Left kidney (tissue), 2 donors: ENCODE results near the gene KRTAP5-11. TPM values are rescaled to one million over a fixed set of nuclear protein-coding genes. Genes with fewer than 3 reads are reported as not detected.
"Not testable (repeated sequence)": the region's sequence is repeated elsewhere in the genome, so short reads cannot be mapped to it uniquely, and the experiment has no call there.

Experiments
- DNase-seq: peaks from one replicate; pipeline ENCODE4 v3.0.0-alpha.2; 2013
- polyA plus RNA-seq: library from polyadenylated mRNA; unstranded; fragments of 120-200 nt; gene quantifications from one replicate; pipeline ENCODE4 v1.2.1, GENCODE V29; 2013; ENCODE audit not compliant: insufficient read length

Gene KRTAP5-11
- polyA plus RNA-seq, 1 donor: 0.76 TPM

DNA sequence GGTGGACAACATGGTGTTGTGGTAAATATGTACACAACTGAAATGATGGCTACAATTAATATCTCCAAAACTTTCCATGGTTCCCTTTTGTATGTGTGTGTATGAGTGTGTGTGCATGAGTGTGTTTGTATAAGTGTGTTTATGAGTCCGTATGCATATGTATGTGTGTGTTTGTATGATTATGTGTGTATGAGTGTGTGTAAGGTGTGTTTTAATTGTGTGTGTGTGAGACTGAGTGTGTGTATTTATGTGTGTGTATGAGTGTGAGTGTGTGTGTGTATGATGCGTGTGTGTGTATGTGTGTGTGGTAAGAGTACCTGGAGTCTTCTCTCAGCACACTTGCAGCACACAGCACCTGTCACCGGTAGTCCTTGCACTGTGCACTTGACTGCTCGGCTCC lies 26.7 kb downstream of the KRTAP5-11 start:
- no peak for DNase-seq

DNA sequence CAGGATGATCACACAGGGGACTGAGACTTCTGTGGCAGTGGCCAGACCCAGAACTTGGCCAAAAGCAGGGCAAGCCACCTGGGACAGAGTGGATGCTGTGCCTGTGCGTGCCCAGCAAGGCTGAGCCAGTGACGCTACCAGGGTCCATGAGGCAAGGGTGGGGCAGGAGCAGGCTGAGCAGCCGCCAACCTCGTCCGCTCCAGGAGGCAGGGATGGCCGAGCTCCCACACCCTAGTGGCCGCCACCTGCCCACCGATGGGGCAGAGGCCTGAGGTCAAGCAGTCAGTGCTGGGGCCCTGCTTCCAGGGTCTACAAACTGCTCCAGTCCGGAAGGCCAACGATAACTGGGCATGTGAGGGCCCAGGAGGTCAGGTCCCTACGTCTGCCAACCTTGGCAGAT lies 27.2 kb downstream of the KRTAP5-11 start:
- no peak for DNase-seq

DNA sequence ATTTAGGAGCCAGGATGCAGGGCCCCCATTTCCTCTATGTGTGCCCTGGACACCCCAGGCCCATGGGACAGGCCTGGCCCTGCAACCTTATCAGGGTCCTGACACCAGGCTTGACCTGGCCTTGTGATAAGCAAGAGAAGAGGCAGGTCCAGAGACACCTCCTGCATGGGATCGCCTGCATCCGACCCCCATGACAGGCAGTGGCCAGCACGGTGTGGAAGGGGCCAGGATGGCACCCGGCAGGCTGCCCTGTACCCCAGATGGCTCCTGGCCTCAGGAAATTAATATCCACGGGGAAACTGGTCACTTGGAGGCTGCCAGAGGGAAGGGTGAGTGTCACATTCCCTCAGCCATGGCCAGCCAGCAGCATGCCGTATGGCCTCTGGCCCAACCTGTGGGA lies 27.7 kb downstream of the KRTAP5-11 start:
- DNase-seq: no peak

DNA sequence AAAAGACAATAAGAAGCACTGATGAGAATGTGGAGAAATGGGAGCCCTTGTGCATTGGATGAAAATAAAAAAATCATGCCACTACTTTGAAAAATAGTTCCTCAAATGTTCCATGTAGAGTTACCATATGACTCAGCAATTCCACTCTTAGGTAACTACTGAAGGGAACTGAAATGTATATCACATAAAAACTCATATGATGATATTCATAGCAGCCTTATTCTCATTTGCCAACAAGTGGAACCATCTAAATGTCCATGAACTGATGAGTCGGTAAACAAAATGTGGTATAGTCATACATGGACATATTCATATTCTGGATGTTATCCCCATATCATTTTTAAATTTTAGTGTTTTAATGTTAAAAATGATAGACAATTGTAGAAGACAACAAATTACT lies 31.0 kb downstream of the KRTAP5-11 start:
- DNase-seq: no peak

DNA sequence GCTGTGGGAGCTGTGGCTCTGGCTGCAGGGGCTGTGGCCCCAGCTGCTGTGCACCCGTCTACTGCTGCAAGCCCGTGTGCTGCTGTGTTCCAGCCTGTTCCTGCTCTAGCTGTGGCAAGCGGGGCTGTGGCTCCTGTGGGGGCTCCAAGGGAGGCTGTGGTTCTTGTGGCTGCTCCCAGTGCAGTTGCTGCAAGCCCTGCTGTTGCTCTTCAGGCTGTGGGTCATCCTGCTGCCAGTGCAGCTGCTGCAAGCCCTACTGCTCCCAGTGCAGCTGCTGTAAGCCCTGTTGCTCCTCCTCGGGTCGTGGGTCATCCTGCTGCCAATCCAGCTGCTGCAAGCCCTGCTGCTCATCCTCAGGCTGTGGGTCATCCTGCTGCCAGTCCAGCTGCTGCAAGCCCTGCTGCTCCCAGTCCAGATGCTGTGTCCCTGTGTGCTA lies 33.9 kb downstream of the KRTAP5-11 start:
- no peak for DNase-seq

DNA sequence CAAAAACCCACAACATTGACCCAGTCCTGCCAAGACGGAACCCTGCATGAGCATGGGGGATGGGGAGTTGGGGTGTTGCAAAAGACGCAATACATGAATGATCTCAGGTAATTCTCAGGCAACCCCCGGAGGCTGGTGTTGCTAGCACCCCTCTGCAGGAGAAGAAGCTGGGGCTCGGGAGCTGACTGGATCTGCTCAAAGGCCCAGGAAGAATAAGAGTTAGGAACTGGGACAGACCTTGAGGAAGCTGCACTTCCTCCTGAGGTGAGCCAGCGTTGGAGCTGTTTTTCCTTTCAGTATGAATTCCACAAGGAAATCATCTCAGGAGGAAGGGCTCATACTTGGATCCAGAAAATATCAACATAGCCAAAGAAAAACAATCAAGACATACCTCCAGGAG lies 34.6 kb downstream of the KRTAP5-11 start, which contains the start of gene KRTAP5-9:
Gene KRTAP5-9 (plus strand): TSS at position 301 of the 400 bp plus-strand sequence. CDS start 238 bp downstream, outside the sequence.
- no peak for DNase-seq

DNA sequence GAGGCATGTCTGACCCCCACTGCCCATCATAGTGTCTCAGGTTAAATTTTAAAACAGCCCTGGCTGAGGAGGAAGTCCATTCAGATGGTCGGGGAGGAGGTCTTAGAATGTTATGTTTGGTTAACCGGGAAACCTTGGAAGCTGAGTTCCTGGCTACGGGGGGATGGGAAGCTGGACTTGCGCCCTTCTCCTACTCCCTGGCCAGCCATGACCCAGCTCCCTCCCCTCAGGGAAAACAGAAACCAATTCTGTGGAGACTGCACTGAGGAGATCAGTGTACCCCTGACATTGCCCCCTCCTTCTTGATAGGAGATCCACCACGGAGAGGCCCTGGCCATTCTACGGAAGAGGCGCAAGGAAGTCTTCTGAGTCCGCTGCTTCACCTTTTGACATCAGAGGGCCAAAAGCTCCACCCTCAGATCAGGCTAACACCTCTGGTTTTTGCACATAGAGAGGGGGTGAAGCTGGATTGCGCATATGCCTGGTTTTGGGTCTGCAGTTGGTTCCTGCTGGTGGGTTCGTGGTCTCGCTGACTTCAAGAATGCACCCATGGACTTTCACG lies 37.2 kb downstream of the KRTAP5-11 start:
- DNase-seq: no peak

DNA sequence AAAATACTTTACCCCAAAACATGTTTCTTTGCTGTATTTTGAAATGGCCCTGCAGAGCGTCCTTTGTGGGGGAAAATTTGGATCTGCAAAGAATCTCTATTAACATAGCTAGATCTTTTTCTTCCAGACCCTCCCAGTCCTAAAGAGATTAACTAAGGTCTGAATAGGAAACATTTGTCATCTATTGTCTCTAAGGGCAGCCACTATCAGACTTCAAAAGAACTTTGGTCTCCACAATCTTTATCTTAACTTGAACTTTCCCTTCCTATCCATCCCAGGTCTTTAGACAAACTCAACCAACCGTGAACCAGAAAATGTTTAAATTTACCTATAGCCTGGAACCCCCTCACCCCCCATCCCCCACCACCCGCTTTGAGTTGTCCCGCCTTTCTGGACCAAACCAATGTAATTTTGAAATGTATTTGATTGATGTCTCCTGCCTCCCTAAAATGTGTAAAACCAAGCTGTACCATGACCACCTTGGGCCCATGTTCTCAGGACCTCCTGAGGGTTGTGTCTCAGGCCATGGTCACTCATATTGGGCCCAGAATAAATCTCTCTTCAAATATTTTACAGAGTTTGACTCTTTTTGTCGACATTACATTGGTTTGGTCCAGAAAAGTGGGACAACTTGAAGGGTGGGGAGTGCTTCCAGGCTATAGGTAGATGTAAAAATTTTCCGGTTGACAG lies 38.0 kb downstream of the KRTAP5-11 start:
- no peak for DNase-seq

DNA sequence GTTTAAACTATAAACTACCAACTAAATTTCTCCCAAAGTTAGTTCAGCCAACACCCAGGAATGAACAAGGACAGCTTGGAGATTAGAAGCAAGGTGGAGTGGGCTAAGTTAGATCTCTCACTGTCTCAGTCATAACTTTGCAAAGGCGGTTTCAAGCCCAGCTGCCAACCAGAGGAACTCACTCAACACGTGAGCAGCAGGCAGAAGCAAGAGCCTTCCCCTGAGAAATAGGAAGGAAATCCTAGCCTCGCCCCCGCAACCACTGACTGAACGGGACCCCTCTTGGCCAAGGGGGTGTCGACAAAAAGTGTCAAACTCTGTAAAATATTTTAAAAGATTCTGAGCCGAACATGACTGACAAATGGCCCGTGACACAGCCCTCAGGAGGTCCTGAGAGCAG lies 38.8 kb downstream of the KRTAP5-11 start:
- no peak for DNase-seq

DNA sequence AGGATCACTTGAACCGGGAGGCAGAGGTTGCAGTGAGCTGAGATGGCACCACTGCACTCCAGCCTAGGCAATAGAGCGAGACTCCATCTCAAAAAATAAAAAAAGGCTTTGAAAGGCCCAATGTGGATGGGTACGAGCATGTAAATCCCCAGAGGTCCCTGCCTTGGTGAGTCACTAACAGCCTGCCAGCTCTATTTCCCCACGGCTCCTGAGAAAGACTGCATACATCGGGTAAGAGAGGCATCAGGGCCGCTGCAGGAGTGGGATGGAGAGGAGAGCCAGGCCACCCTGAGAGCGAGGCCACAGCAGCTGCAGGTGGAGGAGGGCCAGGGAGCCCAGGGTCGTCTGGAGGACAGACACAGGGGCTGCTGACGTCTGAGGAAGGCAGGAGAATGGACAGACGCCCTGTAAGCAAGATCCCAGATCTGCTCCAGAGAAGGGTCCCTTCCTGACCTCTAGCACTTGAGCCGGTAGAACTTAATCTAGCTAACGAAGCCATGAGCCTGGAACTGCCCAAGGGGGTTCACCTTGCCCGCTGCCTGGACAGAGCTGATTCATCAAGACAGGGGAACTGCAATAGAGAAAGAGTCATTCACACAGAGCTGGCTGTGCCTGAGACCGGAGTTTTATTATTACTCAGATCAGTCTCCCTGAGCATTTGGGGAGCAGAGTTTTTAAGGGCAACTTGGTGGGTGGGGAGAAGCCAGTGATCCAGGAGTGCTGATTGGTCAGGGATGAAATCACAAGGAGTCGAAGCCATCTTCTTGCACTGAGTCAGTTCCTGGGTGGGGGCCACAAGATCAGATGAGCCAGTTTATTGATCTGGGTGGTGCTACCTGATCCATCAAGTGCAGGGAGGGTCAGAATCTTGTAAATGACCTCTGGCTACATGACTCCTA lies 39.5 kb downstream of the KRTAP5-11 start:
- no peak for DNase-seq

DNA sequence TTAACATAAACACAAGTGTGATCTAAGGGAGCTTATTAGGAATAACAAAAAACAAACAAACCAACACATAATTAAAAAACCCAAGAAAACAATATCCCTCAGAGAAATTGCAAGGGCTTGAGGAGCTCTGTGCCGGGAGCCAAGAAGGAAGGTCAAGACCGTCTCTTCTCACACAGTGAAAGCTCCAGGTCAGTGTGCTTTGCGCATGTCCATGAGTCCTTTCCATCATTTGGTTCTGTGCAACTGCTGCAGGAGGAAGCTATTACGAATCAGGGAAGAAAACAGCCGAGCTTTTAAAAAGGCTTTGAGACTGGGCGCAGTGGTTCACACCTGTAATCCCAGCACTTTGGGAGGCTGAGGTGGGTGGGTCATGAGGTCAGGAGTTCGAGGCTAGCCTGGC lies 40.3 kb downstream of the KRTAP5-11 start:
- no peak for DNase-seq

DNA sequence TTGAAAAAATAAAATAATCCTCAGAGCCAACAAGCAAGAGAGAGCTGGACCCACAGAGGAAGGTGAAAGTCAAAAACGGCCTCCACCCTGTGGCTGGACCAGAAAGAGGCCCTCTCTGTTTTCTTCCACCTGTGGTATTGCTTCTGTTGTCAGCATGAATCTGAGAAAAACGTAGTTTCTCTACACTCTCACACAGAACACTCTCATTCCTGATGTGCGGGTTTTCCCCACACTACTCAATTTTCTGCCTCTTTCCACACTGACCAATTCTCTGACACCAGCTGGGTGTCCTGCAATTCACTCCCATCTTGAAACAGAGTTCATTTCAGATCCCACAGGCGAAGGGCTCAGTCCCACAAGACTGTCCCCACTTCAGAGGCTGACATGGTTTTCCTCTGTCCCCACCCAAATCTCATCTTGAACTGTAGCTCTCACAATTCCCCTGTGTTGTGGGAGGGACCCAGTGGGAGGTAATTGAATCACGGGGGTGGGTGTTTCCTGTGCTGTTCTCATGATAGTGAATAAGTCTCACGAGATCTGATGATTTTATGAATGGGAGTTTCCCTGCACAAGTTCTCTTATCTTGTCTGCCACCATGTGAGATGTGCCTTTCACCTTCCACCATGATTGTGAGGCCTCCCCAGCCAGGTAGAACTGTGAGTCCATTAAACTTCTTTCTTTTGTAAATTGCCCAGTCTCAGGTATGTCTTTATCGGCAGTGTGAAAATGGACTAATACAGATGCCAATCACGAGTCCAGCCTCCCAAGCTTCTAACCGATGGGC lies 42.0 kb downstream of the KRTAP5-11 start:
- DNase-seq: not testable (repeated sequence)

DNA sequence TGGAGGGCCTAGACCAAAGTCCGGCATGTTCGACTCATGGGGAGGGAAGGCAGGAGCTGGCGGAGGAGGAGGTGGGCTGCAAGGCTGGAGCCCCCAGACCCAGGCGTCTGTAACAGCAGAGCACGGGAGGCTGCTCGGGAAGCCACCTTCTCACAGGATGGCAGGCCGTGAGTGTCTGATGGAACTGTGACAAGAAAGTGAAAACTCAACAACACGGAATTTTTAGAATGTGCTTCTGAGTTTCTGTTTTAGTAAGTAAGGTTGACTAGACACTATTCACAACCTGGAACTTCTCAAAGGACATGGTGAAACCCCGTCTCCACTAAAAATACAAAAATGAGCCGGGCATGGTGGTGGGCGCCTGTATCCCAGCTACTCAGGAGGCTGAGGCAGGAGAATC lies 42.7 kb downstream of the KRTAP5-11 start:
- DNase-seq: not testable (repeated sequence)

DNA sequence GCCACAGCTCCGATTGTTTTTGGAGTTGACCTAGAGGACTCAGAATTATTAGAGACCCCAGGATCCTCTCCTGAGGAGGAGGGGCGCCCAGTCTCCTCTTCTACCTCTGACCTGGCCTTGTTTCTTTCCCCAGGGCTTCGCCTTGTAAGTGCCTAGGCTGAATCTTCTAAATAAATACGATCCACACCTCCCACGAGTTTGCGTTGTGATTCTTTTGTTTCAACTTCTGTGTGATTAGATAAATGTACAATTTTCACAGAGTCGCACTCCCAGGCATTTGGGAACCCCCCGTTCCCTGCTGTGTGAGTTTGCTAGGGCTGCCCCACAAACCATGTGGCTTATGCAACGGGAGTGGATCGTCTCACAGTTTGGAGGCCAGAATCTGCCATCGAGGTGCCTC lies 43.7 kb downstream of the KRTAP5-11 start:
- no peak for DNase-seq

DNA sequence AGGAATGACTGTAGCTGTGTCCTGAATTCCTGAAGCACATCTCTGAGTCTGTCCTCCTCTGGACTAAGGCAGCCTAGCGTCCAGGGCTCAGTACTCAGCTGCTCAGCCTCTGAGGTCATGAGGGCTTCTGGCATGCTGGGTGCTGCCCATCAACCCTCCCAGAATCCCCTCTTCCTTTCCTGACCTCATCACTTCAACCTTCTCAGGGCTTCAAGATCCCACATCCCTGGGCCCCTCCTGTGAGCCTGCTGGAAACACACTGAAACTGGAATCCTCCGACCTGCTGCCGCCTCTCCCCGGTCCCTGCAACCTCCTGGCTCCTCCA lies 44.0 kb downstream of the KRTAP5-11 start:
- no peak for DNase-seq

DNA sequence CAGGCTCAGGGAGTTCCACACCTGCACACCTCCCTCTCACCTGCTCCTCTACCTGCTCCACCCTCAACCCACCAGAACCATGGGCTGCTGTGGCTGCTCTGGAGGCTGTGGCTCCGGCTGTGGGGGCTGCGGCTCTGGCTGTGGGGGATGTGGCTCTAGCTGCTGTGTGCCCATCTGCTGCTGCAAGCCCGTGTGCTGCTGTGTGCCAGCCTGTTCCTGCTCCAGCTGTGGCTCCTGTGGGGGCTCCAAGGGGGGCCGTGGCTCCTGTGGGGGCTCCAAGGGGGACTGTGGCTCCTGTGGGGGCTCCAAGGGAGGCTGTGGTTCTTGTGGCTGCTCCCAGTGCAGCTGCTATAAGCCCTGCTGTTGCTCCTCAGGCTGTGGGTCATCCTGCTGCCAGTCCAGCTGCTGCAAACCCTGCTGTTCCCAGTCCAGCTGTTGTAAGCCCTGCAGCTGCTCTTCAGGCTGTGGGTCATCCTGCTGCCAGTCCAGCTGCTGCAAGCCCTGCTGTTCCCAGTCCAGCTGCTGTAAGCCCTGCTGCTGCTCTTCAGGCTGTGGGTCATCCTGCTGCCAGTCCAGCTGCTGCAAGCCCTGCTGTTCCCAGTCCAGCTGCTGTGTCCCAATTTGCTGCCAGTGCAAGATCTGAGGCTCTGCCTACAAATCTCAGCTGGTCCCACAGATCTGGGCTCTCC lies 44.6 kb downstream of the KRTAP5-11 start, which contains the start of gene KRTAP5-8:
Gene KRTAP5-8 (plus strand): TSS at position 49 of the 689 bp plus-strand sequence. CDS start 31 bp downstream, at position 80.
- DNase-seq: not testable (repeated sequence)

DNA sequence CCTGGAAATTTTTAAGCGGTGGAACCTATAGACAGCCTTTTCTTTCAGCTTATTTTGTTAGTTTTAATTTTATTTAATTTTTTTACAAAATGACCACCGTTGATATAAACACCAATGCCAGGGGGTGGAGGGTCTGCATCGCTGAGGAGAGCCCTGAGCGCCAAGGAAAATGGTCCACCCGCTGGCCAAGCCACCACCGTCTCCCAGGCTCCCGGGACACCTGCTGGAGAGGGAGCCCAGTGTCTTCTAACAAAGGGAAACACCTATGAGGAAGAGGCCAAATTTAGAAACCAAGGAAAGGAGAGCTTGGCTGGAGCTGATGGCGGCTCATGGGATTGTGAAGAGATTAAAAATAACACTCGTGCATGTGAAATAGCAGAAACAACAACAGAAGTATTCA lies 45.1 kb downstream of the KRTAP5-11 start:
- DNase-seq: no peak

DNA sequence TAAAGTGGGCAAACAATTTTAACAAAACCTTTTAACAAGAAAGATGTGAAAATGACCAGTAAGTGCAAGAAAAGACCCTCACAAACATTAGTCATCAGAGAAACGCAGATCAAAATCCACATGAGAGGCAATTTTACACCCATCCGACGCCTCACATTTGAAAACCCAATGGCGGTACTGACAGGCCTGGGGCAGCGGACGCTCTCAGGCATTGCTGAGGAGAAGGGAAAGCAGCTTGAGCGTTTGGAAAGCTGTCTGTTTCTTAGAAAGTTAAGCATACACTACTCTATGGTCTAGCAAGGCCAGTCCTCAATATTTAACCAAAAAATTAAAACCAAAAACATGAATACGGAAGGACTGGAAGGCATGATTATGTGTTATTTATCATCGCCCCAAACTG lies 46.9 kb downstream of the KRTAP5-11 start:
- DNase-seq: no peak

DNA sequence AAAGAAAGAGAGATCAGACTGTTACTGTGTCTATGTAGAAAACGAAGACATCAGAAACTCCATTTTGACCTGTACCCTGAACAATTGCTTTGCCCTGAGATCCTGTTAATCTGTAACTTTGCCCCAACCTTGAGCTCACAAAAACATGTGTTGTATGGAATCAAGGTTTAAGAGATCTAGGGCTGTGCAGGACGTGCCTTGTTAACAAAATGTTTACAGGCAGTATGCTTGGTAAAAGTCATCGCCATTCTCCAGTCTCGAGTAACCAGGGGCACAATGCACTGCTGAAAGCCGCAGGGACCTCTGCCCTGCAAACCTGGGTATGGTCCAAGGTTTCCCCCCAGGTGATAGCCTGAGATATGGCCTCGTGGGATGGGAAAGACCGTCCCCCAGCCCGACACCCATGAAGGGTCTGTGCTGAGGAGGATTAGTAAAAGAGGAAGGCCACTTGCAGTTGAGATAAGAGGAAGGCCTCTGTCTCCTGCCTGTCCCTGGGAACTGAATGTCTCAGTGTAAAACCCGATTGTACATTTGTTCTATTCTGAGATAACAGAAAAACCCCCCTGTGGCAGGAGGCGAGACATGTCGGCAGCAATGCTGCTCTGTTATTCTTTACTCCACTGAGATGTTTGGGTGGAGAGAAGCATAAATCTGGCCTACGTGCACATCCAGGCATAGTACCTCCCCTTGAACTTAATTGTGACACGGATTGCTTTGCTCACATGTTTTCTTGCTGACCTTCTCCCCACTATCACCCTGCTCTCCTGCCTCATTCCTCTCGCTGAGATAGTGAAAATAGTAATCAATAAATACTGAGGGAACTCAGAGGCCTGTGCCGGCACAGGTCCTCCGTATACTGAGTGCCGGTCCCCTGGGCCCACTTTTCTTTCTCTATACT lies 47.7 kb downstream of the KRTAP5-11 start:
- DNase-seq: not testable (repeated sequence)

DNA sequence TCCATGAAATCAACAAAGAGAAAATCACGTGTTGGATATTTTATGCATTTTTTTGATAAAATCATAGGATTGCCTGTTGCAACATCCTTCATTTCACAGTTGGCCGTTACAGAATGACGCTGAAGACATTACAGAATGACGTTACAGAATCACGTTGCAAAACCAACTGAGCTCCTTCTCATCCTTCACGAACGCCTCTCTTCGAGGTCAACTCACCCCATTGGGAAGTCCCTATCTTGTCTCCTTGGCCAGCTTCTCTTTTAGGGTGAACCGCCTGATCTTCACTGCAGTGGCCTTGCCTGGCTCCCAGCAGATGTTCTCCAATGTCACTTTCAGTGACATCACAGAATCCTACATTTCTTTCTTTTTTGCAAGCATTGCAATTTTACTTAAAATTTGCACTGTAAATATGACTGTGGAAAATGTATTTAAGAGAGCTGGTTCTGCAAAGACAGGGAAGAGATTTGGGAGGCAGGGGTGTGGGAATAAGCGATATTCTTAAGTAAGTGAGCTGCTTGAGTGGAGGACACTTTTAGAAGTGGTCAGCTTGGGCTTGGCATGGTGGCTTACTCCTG lies 50.6 kb downstream of the KRTAP5-11 start:
- DNase-seq: no peak
